Small intestine (tissue), 7 donors: ENCODE measurements around the gene PDE9A. TPM values are rescaled to one million over a fixed set of nuclear protein-coding genes. Genes with fewer than 3 reads are reported as not detected.

ENCODE experiments used
- DNase-seq, 2 donors: peaks; one replicate each; pipeline versions ENCODE4 v3.0.0 to v3.0.0-alpha.2; 2013
- FAIRE-seq: peaks from 2 replicates; lab custom pipeline; 2012; peaks lifted over from hg19 to GRCh38; lab: Jason Lieb, UNC
- H3K27ac ChIP-seq, 3 donors: one replicate each; pipeline ENCODE4 v1.5.1; 2013; ENCODE audit warnings: low read length in 2 of 3, mild to moderate bottlenecking in 2 of 3, control low read depth in 1 of 3, inconsistent platforms in 1 of 3, low read depth in 1 of 3, moderate library complexity in 1 of 3
- H3K27me3 ChIP-seq, 3 donors: one replicate each; pipeline ENCODE4 v1.6.1; 2013; ENCODE audit warnings: low read length in 3 of 3, inconsistent platforms in 1 of 3; ENCODE audit not compliant: control insufficient read depth in 3 of 3, insufficient read depth in 3 of 3
- H3K36me3 ChIP-seq, 3 donors: one replicate each; pipeline ENCODE4 v1.6.1; 2013; ENCODE audit warnings: low read length in 3 of 3, inconsistent platforms in 1 of 3, low read depth in 1 of 3, mild to moderate bottlenecking in 1 of 3, moderate library complexity in 1 of 3; ENCODE audit not compliant: control insufficient read depth in 3 of 3, insufficient read depth in 2 of 3
- H3K4me1 ChIP-seq, 3 donors: one replicate each; pipeline ENCODE4 v1.6.1; 2013; ENCODE audit warnings: low read length in 2 of 3, inconsistent platforms in 1 of 3, low read depth in 1 of 3, mild to moderate bottlenecking in 1 of 3, moderate library complexity in 1 of 3; ENCODE audit not compliant: control insufficient read depth in 3 of 3, insufficient read depth in 2 of 3
- H3K4me3 ChIP-seq, 3 donors: one replicate each; pipeline ENCODE4 v1.5.1; 2013; ENCODE audit warnings: low read length in 3 of 3, control low read depth in 1 of 3, inconsistent platforms in 1 of 3, low read depth in 1 of 3, mild to moderate bottlenecking in 1 of 3, moderate library complexity in 1 of 3
- H3K9me3 ChIP-seq, 2 donors: one replicate each; pipeline ENCODE4 v1.6.1; 2013; ENCODE audit warnings: low read depth in 1 of 2, low read length in 1 of 2; ENCODE audit not compliant: control insufficient read depth in 2 of 2, insufficient read depth in 1 of 2
- WGBS, 3 donors: extraction: QIAGEN DNeasy Blood & Tissue Kit; methylation state at CpG; one replicate each; pipeline ENCODE4 v1.1.7; 2013; 5-methylcytosine and 5-hydroxymethylcytosine counted together
- polyA plus RNA-seq, 4 donors: library from polyadenylated mRNA; stranded (reverse) in 3 of 4; unstranded in 1 of 4; fragments of 200-250 nt in 3 of 4; fragments of 120-200 nt in 1 of 4; gene quantifications; one replicate each; pipeline versions ENCODE4 v1.2.1 to v1.2.3, GENCODE V29; 2013
- donor health status: healthy with polysubstance abuse.
- donor health status: control.
- donor health status: control.
- donor health status: Bipolar disorder and iron deficiency.
- donor health status: healthy.

PDE9A gene
- polyA plus RNA-seq, 4 donors = 31.0 to 96.6 (median 49.6) TPM

DNA sequence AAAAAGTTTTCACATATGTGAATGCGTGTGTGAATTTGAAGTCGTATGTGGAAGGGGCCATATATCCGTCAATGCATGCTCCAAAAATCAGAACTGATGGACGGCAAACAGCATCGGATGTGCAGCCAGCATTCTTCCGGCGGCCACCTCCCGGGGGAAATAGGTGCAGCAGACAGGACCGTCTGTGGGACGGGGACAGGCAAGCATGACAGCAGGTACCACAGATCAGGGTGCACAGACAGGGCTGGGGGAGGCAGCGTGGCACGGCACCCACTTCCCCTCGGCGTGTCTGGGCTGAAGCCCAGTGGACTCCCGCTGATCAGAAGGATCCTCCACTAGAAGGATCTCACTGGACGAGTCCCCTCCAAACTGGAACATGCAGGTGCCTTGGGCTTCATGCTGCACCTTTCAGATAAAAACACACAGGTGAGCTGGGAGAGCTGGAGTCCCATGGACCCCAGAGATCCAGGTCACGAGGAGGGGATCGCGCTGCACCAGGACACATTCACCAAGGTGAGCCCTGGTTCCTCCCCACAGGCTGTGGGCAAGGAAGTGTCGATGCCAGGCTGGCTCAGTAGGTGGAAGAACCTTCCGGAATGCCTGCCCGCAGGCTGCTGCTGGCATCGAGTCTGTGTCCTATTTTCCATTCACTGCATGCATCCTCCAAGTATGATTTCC lies 25.3 kb downstream of the PDE9A start:
- FAIRE-seq = no peak
- WGBS, 3 donors = 87 to 93% (median 90%) methylated on average over 23 of the region's 23 CpGs
- H3K27me3 ChIP-seq = peaks cover 0 to 2% (median 0%) of the 10 kb centered on the region in 3 donors
- no peak overlapping the region for H3K4me3 ChIP-seq
- H3K27ac ChIP-seq = no peak overlapping the region
- DNase-seq = no peak
- peaks cover 0 to 5% (median 0%) of the 10 kb centered on the region in 3 donors for H3K4me1 ChIP-seq
- no peaks in the 10 kb centered on the region for H3K9me3 ChIP-seq
- H3K36me3 ChIP-seq = peaks cover 0 to 50% (median 0%) of the 10 kb centered on the region in 3 donors

DNA sequence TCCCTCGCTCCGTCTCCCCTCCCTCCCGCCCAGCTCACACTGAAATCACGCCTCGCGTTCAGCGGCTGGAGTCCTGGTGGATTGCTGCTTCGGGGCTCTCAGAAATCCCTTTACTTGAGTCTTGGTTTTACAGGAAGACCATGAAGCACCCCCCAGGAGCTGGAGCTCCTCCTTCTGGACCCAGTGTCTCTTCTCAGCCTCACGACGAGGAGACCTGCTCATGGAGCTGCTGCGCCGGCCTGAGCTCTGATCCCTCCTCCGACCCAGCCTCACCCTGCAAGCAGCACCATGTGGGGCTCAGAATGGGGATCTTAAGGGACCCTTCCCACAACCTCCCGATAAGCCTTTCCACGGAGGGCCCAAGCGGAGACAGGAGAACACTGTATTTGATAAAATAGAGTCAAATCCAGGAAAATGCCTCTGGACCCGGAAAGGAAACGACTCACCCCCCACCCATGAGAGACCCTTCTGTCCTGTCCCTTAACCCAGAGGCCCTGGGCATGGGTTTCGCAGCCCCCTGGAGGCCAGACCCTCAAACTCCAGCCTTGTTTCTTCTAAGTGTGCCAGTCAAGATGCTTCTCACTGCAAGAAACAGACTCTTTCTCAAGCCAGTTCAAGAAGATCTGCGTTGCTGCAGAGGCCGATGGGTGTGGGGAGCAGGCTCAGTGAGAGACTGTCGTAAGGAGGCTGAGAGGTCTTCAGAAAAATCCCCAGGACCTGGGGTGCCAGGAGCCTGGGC lies 26.1 kb downstream of the PDE9A start:
- DNase-seq = no peak
- WGBS, 3 donors = 90 to 93% (median 93%) methylated on average over 22 of the region's 22 CpGs
- H3K27ac ChIP-seq = no peak overlapping the region

DNA sequence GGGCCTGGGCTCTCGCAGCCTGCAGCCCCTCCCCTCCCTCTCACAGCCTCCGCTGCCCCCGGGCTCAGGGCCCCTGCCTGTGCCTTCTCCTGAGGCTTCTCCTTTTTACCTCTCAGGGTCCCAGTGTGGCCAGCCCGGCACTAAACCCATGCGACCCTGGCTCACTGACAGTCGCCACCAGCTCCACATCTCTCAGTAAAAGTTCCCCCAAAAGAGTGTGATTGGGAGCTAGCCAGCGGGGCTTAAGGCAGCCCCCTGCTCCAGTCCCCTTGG lies 26.6 kb downstream of the PDE9A start:
- FAIRE-seq (no peak), DNase-seq (no peak)
- H3K9me3 ChIP-seq = no peaks in the 10 kb centered on the region
- H3K4me1 ChIP-seq = no peaks in the 10 kb centered on the region
- H3K27me3 ChIP-seq = peaks cover 0 to 2% (median 0%) of the 10 kb centered on the region in 3 donors
- H3K27ac ChIP-seq = no peak overlapping the region
- no peak overlapping the region for H3K4me3 ChIP-seq
- H3K36me3 ChIP-seq = peaks cover 0 to 59% (median 0%) of the 10 kb centered on the region in 3 donors
- WGBS, 3 donors = 93 to 95% (median 94%) methylated on average over 7 of the region's 7 CpGs

More for the DNA sequence above, 26.1 kb downstream of the PDE9A start:
- peaks cover 0 to 56% (median 0%) of the 10 kb centered on the region in 3 donors for H3K36me3 ChIP-seq
- no peaks in the 10 kb centered on the region for H3K9me3 ChIP-seq
- peaks cover 0 to under 1% (median 0%) of the 10 kb centered on the region in 3 donors for H3K4me1 ChIP-seq
- peaks cover 0 to 2% (median 0%) of the 10 kb centered on the region in 3 donors for H3K27me3 ChIP-seq
- no peak overlapping the region for H3K4me3 ChIP-seq
- FAIRE-seq = no peak

DNA sequence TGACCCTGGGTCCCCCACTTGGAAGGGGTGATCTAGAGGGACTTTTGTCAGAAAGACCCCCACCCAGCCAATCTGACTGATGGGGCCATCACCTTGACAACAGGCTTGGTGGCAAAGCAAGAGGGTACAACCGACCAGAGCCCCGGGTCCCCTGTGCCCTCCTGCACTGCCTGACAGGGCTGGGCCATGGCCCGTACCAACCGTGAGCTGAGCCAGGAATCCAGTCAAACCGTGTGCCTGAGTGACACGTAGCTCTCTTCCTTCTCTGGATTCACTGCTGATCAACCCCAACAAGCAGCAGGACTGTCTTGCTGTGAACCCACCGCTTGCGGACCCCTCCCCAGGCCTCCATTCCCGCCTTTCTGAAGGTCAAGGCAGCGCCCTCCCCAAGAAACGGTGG lies 27.0 kb downstream of the PDE9A start:
- Histone ChIP-seq H3K27me3 (peaks cover 0 to 2% (median 0%) of the 10 kb centered on the region in 3 donors), H3K9me3 (no peaks in the 10 kb centered on the region), H3K36me3 (peaks cover 0 to 59% (median 0%) of the 10 kb centered on the region in 3 donors), H3K4me3 (no peak overlapping the region), H3K4me1 (no peaks in the 10 kb centered on the region), H3K27ac (no peak overlapping the region)
- WGBS, 3 donors = 85 to 92% (median 88%) methylated on average over 11 of the region's 11 CpGs
- no peak for DNase-seq
- FAIRE-seq = no peak

DNA sequence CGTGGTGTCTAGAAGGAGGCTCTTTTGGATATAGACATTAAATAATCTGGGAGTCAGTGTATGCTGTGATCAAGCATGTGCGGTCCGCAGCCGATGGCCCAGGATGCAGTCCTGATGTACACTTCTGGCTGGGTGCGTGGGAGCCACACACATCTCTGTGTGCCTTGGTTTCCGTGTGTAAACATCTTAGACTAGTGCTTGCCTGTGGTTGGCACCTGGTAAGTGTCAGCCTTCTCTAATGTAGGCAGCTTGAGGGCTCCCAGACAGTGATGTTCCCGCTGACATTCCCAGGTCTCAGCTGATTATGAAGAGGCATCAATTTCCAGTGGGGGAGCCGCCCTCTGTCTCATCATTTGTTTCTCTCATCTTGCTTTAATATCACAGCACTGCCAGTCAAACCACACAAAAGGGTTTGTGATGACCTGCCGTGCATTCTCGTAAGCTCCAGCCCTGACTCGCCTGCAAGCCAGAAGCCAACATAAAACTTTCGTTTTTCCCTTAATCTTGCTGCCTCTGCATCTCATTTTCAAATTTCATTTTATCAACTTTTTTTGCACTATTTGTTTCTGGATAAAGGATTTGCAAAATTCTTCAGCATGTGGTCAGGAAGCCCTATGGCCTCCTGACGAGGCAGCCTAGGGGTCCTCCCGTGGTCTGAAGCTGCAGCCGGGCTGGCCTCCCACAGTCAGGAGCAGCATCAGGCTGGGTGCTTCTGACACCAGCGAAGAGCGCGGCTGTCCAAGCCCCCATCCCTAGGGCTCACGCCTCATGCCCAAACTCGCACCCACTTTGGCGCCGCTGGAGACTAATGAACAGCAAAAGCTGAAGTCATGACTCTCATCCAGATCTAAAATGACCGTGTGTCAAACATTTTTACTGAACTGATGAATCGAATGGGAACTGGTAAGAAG lies 28.1 kb downstream of the PDE9A start:
- DNase-seq (no peak), FAIRE-seq (no peak)
- H3K4me1 ChIP-seq = no peaks in the 10 kb centered on the region
- H3K27ac ChIP-seq = no peak overlapping the region
- 86 to 91% (median 87%) methylated on average over 24 of the region's 24 CpGs for WGBS, 3 donors
- no peak overlapping the region for H3K4me3 ChIP-seq
- H3K9me3 ChIP-seq = no peaks in the 10 kb centered on the region
- H3K27me3 ChIP-seq = peaks cover 0 to 2% (median 0%) of the 10 kb centered on the region in 3 donors
- H3K36me3 ChIP-seq = peaks cover 0 to 61% (median 0%) of the 10 kb centered on the region in 3 donors

GRCh38 chr21:42682661-42683210 lies 29.3 kb downstream of the PDE9A start:
- DNase-seq (no peak), FAIRE-seq (no peak)
- Histone ChIP-seq H3K9me3 (no peaks in the 10 kb centered on the region), H3K27ac (no peak overlapping the region), H3K36me3 (peaks cover 0 to 64% (median 0%) of the 10 kb centered on the region in 3 donors), H3K27me3 (peaks cover 0 to 2% (median 0%) of the 10 kb centered on the region in 3 donors), H3K4me3 (no peak overlapping the region), H3K4me1 (no peaks in the 10 kb centered on the region)
- WGBS, 3 donors = 85 to 88% (median 85%) methylated on average over 15 of the region's 15 CpGs

DNA sequence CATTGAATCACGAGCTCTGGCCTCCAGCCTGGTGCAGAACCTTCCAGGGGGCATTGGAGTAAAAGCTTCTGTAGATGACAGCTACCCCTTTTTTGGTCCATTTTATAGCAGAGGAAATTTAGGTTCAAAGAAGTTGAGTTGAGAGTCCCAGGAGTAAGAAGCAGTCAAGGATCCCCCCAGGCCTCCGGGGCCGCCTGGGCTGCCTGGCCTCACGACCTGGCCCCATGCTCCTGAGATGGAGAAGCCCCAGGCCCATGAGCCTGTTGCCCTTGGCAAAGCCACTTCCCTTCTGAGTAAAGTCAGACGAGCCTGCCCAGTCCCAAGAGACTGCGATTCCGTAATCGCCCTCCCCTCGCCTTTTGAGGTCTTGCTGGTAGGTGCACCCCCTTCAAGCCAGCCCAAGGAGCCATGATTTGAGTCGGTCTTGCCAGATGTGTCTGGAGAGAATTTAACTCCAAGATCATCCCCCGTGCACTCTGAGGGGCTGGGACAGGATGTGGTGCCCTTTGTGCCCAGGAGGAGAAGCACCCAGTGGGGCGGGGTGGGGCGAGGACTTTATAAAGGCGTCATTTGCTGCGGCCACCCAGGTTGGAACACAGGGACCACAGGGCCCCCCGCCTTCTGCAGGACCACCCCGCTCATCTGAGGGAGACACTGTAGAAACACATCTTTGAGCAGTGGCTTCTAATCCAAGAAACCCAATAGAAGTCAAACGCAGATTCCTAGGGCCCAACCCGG lies 30.1 kb downstream of the PDE9A start:
- no peak for FAIRE-seq
- WGBS, 3 donors = 77 to 85% (median 84%) methylated on average over 19 of the region's 19 CpGs

More for the DNA sequence above, 30.1 kb downstream of the PDE9A start:
- Histone ChIP-seq H3K9me3 (no peaks in the 10 kb centered on the region), H3K27ac (peak overlapping the region in 1 of 3 donors; percentile 20), H3K4me3 (no peak overlapping the region), H3K36me3 (peaks cover 0 to 67% (median 0%) of the 10 kb centered on the region in 3 donors), H3K4me1 (no peaks in the 10 kb centered on the region), H3K27me3 (peaks cover 0 to 2% (median 0%) of the 10 kb centered on the region in 3 donors)
- no peak for DNase-seq
